K562 (cell line): ENCODE data around the gene IQSEC3. TPM values are rescaled to one million over a fixed set of nuclear protein-coding genes. Genes with fewer than 3 reads are reported as not detected.

ENCODE experiments used
- C11orf30 ChIP-seq: fragments of 450-650 bp; IDR thresholded peaks from 2 replicates; pipeline ENCODE4 v1.6.1; 2016; ENCODE audit warnings: low read depth, mild to moderate bottlenecking
- CEBPG ChIP-seq, 3 experiments: fragments of 200-800 bp in 1 of 3; sonication (Bioruptor generic) in 1 of 3; sonication (generic) in 1 of 3; formaldehyde crosslinking in 1 of 3; IDR thresholded peaks in 2 of 3; conservative IDR thresholded peaks in 1 of 3; 2 replicates each; pipeline versions ENCODE4 v1.6.1 to v1.8.0; 2016 to 2022; ENCODE audit warnings: missing compliant biosample characterization in 2 of 3, missing genetic modification characterization in 2 of 3, mild to moderate bottlenecking in 1 of 3, missing genetic modification reagents in 1 of 3
- FOXP1 ChIP-seq: sonication (generic); formaldehyde crosslinking; IDR thresholded peaks from 2 replicates; pipeline ENCODE4 v1.8.0; 2022; ENCODE audit warnings: mild to moderate bottlenecking, missing genetic modification reagents
- GTF2E2 ChIP-seq: fragments of 200-800 bp; sonication (Bioruptor generic); IDR thresholded peaks from 2 replicates; pipeline ENCODE4 v1.6.1; 2016; ENCODE audit warnings: missing genetic modification characterization, missing compliant biosample characterization
- ILK ChIP-seq: fragments of 450-650 bp; IDR thresholded peaks from 2 replicates; pipeline ENCODE4 v1.6.1; 2016; ENCODE audit warnings: missing genetic modification characterization, low read depth, mild to moderate bottlenecking, missing compliant biosample characterization, moderate library complexity, borderline replicate concordance
- MAFG ChIP-seq: fragments of 450-650 bp; conservative IDR thresholded peaks from 2 replicates; pipeline ENCODE4 v1.6.1; 2016; ENCODE audit warnings: missing genetic modification characterization, missing compliant biosample characterization
- MITF ChIP-seq: IDR thresholded peaks from 2 replicates; pipeline ENCODE4 v1.6.1; 2014; ENCODE audit warnings: antibody characterized with exemption
- NFE2 ChIP-seq: IDR thresholded peaks from 2 replicates; pipeline ENCODE4 v1.6.1; 2014; ENCODE audit warnings: antibody characterized with exemption, low read depth
- PURB ChIP-seq: sonication (generic); formaldehyde crosslinking; IDR thresholded peaks from 2 replicates; pipeline ENCODE4 v1.9.0; 2021; ENCODE audit warnings: low read depth, mild to moderate bottlenecking, missing genetic modification reagents
- ZNF384 ChIP-seq: IDR thresholded peaks from 2 replicates; pipeline ENCODE4 v1.6.1; 2012; ENCODE audit warnings: low read depth, low read length, improper control_type of control experiment
- ZNF407 ChIP-seq: fragments of 450-650 bp; IDR thresholded peaks from 2 replicates; pipeline ENCODE4 v1.6.1; 2016; ENCODE audit warnings: low read depth
- ZNF655 ChIP-seq: fragments of 250-450 bp; sonication (Bioruptor Pico); IDR thresholded peaks from 2 replicates; pipeline ENCODE4 v1.5.0; 2021
- ZNF668 ChIP-seq: fragments of 250-450 bp; sonication (Bioruptor Pico); IDR thresholded peaks from 2 replicates; pipeline ENCODE4 v1.8.0; 2022; ENCODE audit warnings: mild to moderate bottlenecking, inconsistent platforms
- ZNF75A ChIP-seq: fragments of 450-650 bp; formaldehyde crosslinking; IDR thresholded peaks from 2 replicates; pipeline ENCODE4 v1.4.0; 2020; ENCODE audit warnings: mild to moderate bottlenecking
- polyA plus RNA-seq, 8 experiments: library from polyadenylated mRNA; depleted of rRNA in 4 of 8; stranded (reverse) in 5 of 8; unstranded in 3 of 8; fragments of >200 nt; fragmentation: Nextera tagmentation in 2 of 8; fragmentation: Illumina TruSeq in 1 of 8; extraction: Ambion mirVana in 2 of 8; extraction: Trizol in 1 of 8; gene quantifications; 2 replicates each; pipeline versions ENCODE4 v1.2.1 to v1.2.3, GENCODE V29; 2011 to 2014; ENCODE audit warnings: inconsistent platforms in 1 of 8, missing spikeins in 1 of 8
- total RNA-seq, 7 experiments: library from RNA; depleted of rRNA in 6 of 7; stranded (reverse); fragments of >200 nt in 6 of 7; fragmentation: Illumina TruSeq in 2 of 7; extraction: Trizol in 2 of 7; gene quantifications; 2 replicates each; pipeline versions ENCODE4 v1.2.1 to v1.2.3, GENCODE V29; 2011 to 2021; ENCODE audit warnings: low replicate concordance in 1 of 7

Gene IQSEC3
- total and polyA plus RNA-seq, 9 of the 15 experiments (the other 6 are each of a cell fraction or from before 2014, with no cell fraction given): under 0.01 to 0.25 (median 0.08) TPM; not detected in 3

GRCh38 chr12:131732-132495 is 65.3 kb downstream of the IQSEC3 start (continued):
- TF ChIP-seq ZNF407 (no peak), FOXP1 (CRISPR knock-in tag) (no peak), MAFG (tag) (peak; percentile 38; the same call in 1 of the 2 replicates), ZNF384 (no peak), CEBPG (CRISPR knock-in tag; IDR thresholded peaks at IDR 0.05) (no peak), CEBPG (tag; conservative IDR thresholded peaks at IDR 0.05 in 1 of 2, IDR thresholded peaks at IDR 0.05 in 1 of 2) (no peak), C11orf30 (0 out of 2 replicates have a peak, but pooled peaks have one; percentile 34), MITF (no peak), NFE2 (peak; percentile 32; the same call in 1 of the 2 replicates), ILK (tag) (no peak), ZNF668 (no peak), GTF2E2 (tag) (no peak), ZNF655 (CRISPR knock-in tag) (no peak), PURB (CRISPR knock-in tag) (no peak), ZNF75A (no peak)
